GM18858 (cell line): ENCODE results near the gene MMP17.

Source experiments
- ATAC-seq: cut with Tn5 transposase; IDR thresholded peaks from one replicate; pipeline ENCODE4 v1.9.1; 2021; ENCODE audit not compliant: unreplicated experiment

Gene MMP17

DNA sequence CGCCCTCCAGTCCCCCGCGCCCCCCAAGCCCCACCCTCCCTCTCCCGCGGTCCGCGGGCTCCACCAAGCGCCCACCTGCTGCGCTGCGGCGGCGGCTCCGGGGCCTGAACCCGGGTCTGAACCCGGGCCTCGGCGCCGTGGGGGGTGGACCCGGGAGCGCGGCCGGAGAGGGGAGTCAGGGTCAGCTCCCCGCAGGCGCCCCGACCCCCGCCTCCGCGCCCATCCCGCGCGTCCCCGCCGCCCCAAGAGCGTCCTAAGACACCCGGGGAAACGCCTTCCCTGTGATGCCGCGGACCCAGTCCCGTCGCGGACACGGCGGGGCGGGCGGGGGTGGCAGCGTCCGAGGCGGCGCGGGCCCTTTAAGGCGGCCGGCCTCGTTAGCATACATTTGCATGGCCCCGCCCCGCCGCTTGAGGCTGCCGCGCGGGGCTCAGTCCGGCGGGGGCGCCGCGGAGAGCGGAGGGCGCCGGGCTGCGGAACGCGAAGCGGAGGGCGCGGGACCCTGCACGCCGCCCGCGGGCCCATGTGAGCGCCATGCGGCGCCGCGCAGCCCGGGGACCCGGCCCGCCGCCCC is at the start of gene MMP17:
Gene MMP17, plus strand, starts transcription at position 433 of the 574 bp plus-strand sequence. Its CDS starts 102 bp downstream, at position 535.
- peak; percentile 60 for ATAC-seq

GRCh38 chr12:131779027-131779426 is 49.2 kb upstream of the MMP17 start:
- no peak for ATAC-seq

DNA sequence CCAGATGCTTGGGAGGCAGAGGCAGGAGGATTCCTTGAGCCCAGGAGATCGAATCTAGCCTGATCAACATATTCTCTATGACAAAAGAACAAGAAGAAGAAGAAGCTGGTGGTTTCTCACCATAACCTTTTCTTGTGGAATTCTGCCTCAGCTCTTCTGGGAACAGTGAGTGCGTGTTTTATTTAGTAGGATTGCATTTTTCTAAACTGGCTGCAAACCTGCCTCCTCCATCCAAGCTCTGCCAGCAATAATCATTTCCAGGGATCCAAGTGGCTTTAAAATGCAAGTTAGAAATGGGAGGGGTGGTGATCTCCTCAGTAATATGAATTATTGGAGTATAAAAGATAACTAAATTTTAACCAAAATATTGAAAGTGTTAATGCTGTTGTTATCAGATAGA is 46.1 kb upstream of the MMP17 start:
- no peak for ATAC-seq

DNA sequence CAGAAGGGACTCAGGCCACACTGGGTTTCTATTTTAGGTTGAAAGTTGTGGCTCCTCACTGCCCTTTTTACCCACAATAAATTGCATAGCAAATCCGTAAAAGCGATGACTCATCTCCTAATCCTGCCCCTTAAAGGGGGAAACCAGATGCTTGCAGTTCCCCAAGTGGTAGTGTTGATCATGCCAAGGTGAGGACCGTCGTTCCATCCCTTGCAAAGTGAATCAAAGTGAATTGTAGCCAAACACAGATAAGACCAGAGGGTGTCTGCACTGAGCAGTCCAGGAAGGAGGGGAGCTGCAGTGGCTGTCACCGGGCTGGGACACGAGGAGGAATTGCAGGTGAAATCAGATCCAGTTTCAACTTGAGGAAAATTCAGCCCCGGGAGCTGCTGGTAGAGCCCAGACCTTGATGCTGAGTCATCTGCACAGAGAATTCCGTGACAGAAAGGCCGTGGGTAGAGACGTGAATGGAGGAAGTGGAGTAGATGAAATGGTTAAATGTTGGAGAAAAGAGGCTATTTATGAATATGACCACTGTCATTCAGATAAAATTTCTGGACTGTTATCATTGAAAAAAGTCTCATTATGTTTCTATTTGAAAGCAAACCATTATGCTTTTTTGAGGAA is 44.2 kb upstream of the MMP17 start:
- ATAC-seq: peak; percentile 73

- ATAC-seq: no peak
Measured at GRCh38 chr12:131784909-131785762, 43.1 kb upstream of the MMP17 start.

GRCh38 chr12:131785763-131786330 is 42.3 kb upstream of the MMP17 start:
- no peak for ATAC-seq

- ATAC-seq: no peak
Measured at GRCh38 chr12:131786331-131786730, 41.9 kb upstream of the MMP17 start.

- ATAC-seq: no peak
Measured at GRCh38 chr12:131787143-131787660, 41.0 kb upstream of the MMP17 start.

DNA sequence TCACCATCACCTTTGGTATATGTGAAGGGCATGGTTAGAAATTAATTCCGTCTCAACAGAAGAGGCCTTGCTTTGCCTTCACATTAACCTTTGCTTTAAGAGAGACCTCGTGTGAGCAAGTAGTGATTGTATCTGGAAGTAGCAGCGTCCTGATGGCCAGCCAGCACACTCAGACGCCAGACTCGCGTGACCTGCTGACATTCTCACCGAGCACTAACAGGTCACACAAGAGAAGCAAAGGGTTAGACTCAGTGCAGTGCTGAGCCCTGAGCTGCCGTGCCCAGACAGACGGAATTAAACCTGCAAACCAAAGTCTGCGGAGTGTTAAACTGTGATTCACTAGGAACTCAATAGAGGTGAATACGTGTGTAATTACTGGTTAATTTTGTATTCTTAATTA is 40.1 kb upstream of the MMP17 start:
- ATAC-seq: no peak

DNA sequence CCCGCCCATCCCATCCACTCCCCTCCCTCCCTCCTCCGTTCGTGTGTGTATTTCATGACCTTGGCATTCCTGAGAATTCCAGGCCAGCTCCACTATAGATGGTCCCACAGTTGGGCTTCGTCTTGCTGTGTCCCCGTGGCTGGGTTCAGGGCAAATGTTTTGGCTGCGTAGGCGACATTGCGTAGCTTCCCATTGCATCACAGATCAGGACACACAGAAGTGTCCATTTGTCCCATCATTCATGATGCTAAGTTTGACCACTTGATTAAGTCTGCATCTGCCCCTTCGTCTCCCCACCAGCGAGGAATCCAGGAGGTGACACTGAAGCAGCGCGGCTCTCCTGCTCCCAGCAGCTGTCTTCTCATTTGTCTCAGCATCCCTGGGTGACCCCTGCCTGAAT is 38.6 kb upstream of the MMP17 start:
- no peak for ATAC-seq

- ATAC-seq: no peak
Measured at GRCh38 chr12:131793243-131794022, 34.8 kb upstream of the MMP17 start.

- ATAC-seq: no peak
Measured at GRCh38 chr12:131794061-131794460, 34.1 kb upstream of the MMP17 start.

DNA sequence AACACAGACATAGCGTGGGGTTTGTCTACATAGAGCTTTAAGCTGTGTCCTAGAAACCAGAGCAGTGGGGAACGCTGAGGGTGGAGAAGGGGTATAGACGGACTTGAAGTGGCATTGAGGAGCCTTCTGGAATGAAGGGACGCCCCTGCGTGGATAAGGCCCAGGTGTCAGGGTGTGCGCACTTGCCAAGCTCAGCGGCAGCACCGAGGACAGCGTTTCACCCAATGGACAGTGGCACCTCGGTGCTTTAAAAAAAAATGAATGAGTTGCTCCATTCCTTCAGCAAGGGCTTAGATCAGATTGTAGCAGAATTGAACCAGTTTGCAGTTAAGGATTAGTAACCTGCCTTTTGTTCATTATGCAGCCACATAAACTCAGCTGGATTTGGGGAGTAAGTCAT is 33.6 kb upstream of the MMP17 start:
- no peak for ATAC-seq

- ATAC-seq: no peak
Measured at GRCh38 chr12:131795064-131795463, 33.1 kb upstream of the MMP17 start.

DNA sequence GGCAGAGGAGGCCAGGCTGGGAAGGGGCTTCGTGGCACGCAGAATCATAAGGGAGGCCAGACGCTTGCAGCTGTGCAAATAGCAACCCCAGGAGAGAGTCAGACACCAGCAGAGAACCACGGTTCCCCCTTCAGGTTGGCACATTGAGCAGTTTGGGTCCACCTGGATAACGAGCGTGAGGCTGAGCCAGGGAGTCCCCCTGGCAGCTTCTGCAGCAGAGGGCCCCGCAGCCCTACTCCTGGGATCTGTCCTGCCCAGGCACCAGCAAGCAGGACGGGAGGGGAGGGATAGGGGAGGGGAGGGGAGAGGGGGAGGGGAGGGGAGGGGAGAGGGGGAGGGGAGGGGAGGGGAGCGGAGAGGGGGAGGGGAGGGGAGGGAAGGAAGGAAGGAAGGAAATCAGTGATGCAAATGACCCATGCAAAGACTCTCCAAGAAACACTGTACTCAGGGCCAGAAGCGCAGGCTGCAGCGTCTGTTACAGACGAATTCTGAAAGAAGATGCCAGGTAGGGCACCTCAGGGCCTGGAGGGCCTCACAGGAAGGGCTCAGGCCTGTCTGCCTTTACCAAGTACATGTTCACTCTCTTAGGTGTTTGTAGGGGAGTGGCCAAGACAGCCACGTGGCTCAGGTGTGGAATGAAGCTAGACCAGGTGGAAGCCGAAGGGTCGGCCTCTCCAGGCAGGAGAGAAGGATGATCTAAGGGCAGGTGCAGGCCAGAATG is 32.3 kb upstream of the MMP17 start:
- no peak for ATAC-seq

DNA sequence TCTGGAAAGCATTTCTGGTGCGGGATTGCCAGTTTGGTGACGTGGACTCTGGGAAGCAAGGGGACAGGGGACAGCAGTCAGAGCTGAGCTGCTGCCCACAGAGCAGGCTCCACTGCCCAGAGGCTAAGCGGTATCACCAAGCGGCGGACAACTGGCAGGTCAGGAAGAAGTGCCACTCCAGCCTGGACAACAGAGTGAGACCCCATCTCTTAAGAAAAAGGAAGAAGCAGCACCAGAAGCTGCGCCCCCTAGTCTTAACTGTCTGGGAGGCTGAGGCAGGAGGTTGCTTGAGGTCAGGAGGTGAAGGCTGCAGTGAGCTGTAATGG is 31.8 kb upstream of the MMP17 start:
- no peak for ATAC-seq

- no peak for ATAC-seq
Measured at GRCh38 chr12:131796754-131797587, 31.2 kb upstream of the MMP17 start.

DNA sequence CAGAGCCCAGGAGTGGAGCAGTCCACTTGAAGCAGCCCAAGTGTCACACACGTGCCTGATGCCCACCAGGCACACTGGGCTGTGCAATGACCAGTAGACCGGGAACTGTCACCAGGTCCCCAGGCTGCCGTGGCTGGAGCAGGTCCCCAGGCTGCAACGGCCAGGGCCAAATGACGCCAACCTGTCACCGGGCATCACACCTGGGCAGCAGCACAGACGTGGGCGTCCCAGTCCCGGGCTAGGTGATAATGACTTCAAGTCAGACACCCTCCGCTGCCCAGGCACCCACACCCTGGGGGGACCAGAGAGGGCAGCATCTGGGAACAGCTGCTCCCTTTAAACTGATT is 30.6 kb upstream of the MMP17 start:
- ATAC-seq: no peak

DNA sequence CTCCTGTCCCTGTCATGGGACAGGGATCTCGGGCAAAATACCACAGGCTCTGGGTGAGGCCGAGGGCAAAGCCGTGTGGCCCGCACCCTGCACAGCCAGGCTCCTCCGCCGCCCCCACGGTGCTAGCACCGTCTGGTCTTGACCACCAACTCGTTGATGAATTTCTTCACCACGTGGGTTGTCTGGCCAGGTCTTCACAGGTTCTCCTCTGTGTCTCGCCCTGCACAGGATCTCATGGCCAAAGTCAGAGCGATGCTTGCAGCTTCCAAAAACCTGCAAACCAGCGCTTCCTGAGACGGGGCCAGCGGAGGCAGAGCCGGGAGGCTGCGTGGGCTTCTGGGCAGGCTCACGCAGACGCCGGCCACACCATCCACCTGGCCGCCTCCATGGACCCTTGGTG is 29.0 kb upstream of the MMP17 start:
- ATAC-seq: no peak
